Stimulated activated CD4-positive, alpha-beta T cell treated with anti-CD3 and anti-CD28 coated beads, TNF-alpha, amount 100 ng/mL, for 1 hour (primary cell): ENCODE results near the gene IFI6.

ENCODE experiments used
- DNase-seq, 3 donors: peaks; one replicate each; pipeline ENCODE4 v3.0.0-alpha.2; 2020; ENCODE audit warnings: low read depth in 3 of 3, low spot score in 1 of 3

The IFI6 gene

DNA sequence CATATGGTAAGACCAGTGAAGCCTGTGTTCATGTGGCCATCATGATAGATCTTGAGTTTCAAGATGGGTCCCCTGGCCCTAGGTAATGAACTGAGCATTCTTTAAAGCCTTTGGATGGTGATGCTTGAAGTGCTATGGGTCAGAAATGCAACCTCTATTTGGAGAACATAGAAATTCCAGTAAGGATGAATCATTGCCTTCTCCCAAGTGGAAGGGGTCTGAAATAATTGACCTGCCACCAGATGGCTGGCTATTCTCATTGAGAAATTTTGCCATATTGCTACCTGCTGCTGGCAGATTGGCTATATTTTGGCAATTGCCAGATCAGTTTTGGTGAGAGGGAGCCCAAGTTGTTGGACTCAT, 739 bp upstream of the IFI6 start:
- no peak for DNase-seq

- no peak for DNase-seq
These were observed 2.1 kb downstream of the IFI6 start for GRCh38 chr1:27669876-27670275.

DNA sequence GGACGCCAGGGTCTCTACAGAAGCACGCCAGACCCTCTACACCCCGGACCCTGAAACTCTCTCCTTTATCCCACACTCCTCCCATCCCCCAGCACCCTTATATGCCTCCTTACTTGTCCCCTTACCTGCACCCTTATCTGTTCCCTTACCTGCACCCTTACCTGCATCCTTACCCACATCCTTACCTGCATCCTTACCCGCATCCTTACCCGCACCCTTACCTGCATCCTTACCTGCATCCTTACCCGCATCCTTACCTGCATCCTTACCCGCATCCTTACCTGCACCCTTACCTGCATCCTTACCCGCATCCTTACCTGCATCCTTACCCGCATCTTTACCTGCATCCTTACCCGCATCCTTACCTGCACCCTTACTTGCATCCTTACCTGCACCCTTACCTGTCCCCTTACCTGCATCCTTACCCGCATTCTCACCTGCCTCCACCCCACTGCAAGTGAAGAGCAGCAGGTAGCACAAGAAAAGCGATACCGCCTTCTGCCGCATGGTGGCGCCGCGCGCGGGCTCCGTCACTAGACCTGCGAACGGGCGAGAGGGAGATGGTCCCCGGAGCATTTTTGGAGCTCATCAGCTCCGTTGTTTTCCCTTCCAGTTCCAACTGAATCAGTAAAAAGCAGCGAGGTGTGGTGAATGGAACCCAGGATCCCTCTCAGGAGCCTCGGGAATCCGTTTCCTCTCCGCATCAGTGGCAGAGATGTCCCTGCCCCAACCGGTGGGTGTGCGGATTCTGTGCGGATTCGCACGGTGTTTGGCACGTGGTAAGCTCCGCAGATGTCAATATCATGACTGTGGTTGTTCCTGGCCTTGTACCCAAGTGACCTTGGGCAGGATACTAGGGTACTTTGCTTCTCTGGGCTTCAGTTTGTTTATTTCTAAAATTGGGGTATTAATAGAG, 2.9 kb downstream of the IFI6 start:
- DNase-seq: peak; percentile 62 to 93 (median 68)

GRCh38 chr1:27668121-27668807, 3.7 kb downstream of the IFI6 start:
- no peak for DNase-seq

DNA sequence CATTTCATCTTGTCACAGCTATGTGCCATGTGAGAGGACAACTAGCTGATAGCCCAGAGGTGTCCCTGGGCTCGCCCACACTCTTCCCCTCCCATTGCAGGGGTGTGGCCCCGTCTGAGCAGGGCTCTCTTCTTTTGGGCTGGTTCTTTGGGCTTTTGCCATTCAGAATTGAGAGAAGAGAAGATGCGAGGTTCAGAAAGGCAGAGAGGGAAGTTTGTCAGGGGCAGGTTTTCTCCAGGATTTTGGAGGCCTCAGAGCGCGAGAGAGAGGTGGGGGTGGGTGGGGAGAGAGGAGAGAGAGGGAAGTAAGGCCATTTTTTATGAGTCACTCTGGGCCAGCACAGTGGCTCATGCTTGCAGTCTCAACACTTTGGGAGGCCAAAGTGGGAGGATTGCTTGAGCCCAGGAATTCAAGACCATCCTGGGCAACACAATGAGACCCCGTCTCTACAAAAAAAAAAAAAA, 5.2 kb downstream of the IFI6 start:
- DNase-seq: no peak

GRCh38 chr1:27666294-27666693, 5.7 kb downstream of the IFI6 start:
- DNase-seq: no peak

- DNase-seq: no peak
These were observed 6.9 kb downstream of the IFI6 start for GRCh38 chr1:27665016-27665651.

DNA sequence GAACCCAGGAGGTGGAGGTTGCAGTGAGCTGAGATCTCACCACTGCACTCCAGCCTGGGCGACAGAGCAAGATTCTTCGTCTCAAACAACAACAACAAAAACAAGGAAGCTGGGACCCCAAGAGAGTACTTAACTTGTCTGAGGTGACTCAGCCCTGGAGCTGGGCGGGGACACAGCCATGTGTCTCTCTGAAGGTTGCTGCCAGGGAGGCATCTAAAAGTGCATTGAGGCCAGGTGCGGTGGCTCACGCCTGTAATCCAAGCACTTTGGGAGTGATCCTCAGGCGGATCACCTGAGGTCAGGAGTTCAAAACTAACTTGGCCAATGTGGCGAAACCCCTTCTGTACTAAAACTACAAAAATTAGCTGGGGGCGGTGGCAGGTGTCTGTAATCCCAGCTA, 7.7 kb downstream of the IFI6 start:
- no peak for DNase-seq

DNA sequence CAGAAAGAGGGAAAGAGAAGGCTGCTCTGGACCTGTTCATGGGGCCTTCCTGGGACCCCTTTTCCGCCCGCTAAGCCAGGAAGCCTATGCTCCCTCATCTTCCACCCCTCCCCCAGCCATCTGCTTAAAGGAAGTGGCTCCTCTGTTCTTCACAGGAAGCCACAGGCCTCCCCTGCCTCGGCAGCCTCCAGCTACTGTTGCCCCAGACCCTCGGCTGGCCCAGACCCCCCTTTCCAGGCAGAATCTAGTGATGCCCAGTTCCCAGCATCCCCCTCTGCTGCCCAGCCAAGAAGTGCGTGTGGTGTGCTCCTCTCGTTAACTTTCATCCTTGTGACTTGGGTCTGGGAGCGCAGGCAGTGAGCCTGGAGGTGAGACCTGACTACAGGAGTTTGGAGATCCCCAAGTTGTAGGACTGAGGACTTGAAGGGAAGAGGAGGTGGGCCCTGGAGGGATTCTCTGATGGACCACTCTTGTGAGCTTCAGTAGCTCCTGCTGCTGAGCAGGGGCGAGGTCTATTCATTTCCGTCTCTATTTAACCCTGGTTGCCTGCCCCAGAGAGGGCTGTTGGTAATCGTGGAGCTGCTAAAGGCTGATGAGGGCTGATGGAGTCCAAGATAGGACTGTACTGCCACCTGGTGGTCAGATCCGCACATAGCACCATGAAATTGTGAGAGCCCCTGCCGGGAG, 9.1 kb downstream of the IFI6 start:
- peak; percentile 72 to 94 (median 86) for DNase-seq

DNA sequence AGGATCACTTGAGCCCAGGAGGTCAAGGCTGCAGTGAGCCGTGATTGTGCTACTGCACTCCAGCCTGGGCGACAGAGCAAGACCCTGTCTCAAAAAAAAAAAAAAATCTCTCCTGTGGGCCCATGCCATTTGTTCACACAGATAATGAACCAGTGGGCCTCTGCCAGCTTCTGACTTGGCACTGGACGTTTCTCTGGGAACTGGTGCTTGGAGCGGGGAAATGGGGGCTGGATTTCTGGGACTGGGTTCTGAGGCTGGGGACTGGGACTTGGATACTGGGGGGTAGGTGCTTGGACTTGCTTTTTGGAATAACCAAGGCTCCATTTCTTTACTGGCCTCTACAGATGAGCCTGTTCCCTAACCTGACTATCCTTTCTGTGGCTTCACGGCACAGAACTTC, 9.7 kb downstream of the IFI6 start:
- DNase-seq: no peak

DNA sequence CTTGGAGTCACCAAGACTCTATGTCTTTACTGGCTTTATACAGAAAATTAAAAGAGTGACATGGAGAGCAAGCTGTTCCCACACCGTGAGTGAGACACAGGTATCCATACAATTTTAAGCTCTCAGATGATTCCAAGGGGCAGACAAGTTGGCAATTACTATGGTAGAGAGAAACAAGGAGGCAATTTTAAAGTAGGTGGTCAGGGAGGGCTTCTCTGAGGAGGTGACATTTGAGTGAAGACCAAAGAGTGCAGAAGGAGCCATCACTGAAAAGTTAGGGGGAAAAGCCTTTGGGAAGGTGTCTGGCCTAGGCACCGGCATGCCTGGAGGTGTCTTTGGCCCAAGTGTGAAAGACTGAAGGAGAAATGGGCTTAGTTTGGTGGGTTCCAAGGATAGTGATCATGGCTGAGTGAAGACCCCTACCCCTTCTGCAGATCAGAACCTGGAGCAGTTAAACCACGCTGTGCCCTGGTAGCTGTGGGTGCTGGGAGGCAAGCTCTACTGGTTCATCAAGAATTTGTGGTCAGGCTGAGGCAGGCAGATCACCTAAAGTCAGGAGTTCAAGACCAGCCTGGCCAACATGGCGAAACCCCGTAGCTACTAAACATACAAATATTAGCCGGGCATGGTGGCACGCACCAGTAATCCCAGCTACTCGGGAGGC, 10.4 kb downstream of the IFI6 start:
- no peak for DNase-seq

- DNase-seq: no peak
These were observed 11.6 kb downstream of the IFI6 start for GRCh38 chr1:27660300-27660835.

DNA sequence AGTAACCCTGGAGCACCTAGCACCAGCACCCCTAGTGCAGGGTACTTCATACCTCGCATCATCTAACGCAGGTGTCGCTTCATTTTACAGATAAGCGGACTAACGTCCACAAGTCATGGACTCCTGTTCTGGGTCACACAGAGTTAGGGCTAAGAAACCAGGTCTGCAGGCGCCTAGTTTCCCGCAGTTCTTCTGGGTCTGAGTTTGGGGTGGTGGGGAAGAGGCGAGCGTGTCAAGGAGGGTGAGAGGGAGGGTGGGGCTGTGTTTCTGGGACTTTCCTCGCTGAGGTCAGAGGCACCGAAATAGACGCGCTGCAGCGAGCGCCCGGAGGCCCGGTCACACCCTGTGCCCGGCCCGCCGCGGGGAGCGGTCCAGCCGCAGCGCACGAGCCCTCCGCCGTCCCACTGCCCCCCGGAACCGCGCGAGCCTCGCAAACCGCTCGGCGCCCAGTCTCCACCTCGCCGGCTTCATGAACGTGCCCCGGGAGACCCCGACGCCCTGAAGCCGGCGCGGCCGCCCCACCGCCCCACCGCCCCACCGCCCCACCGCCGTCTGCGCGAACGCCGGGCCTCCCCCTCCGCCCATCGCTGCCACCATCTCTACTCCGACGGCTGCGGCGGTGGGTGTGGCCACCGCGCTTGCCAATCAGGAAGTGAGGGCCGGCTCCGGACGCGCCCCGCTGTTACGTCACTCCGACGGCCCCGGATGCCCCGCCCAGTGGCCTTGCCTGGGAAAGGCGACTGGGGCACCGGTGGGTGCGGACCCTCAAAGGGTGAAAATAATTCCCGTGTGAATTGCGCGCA, 12.3 kb downstream of the IFI6 start:
- peak; percentile 57 to 71 (median 60) for DNase-seq

GRCh38 chr1:27658951-27659496, 13.0 kb downstream of the IFI6 start:
- peak in 1 of 3 donors; percentile 16 for DNase-seq

DNA sequence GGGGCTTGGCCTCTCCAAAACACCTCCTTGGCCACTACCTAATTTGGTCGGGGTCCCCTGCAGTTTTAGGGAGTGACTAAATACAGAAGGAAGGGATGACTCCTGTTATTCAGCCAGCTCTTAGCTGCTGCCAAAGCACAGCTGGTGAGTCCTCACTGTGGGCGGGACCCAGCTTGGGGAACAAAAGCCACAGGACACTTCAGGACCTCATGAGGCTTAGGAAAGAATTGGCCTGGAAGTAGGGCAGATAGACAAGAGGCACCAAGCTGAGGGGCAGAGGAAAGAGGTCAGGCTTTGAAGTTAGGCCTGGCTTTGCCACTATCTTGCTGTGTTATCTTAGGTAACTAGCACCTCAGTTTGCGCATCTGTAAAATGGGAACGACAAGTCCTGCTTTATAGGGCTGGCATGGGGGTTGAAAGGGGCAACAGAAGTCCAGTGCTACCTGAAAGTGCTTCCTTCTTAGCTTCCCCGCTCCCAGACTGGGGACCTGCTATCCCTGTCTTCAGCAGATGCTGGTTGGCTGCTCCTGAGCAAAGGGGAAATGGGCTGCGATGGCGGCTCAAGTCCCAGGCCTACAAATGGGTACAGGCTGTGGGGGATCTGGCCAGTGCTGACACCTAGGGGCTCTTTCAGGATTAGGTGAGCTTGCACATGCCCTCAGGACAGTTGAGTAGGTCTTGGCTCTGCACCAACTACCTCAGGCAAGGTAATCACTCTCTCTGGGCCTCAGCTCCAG, 15.7 kb downstream of the IFI6 start:
- no peak for DNase-seq

DNA sequence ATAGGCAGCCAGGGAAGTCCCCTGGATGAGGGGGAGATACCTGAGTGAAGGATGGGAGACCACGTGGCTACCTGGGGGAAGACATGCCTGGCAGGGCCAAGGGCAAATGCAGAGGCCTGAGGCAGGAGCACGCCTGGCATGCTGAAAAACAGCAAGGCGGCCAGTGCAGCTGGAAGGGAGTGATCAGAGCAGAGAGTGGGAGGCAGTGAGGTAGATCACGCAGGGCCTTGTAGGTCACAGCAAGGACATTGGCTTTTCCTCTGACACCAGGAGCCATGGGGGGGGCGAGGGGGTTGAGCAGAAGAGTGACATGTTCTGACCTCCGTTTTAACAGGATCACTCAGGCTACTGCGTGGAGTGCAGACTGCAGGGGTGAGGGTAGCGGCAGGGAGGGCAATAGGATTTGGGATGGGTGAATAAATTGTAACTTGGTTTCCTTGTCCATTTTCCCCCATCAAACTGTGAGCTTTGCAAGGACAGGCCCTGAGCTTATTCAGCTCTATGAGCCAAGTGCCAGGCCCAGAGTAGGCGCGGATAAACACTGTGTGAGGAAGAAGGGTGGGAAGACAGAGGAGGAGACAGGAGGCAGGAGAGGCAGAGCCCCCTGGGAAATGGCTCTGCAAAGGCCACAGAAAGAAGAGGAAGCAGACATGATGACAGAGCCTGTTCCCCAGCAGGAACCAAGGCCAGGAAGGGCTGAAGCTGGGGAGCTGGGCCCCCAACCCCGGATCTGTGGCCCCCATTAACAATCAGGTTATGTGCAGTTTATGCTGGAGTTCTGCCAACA, 16.6 kb downstream of the IFI6 start:
- DNase-seq: no peak

DNA sequence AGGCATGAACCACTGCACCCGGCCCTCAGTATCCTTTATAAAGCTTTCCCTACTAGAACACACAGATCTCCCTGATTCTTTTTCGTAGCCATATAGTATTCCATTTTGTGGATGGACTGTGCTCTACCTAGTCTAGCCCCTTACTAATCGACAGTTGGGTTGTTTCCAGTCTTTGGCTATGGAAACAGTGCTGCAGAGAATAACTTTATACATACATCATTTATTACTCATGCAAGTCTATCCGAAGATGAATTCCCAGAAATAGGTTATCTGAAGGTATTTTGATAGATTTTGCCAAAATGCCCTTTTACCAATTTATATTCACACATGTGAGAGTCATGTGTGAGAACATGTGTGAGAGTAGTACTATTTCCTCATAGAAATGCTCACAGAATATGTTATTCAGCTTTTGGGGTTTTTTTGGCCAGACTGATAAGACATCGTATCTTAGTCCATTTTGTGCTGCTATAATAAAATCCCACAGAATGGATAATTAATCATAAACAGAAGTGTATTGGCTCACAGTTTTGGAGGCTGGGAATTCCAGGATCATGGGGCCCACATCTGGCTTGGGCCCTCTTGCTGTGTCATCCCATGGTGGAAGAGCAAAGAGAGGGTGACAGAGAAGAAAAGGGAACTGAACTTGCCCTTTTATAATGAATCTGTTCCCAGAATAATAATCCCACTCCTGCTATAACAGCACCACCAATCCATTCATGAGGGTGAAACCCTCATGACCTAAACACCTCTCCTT, 19.7 kb downstream of the IFI6 start:
- no peak for DNase-seq
